DMS53 (cell line): ENCODE measurements around the gene CCNB3.

Experiments
- DNase-seq: peaks from one replicate; lab custom pipeline; 2025; lab: John Stamatoyannopoulos, UW

Gene CCNB3

DNA sequence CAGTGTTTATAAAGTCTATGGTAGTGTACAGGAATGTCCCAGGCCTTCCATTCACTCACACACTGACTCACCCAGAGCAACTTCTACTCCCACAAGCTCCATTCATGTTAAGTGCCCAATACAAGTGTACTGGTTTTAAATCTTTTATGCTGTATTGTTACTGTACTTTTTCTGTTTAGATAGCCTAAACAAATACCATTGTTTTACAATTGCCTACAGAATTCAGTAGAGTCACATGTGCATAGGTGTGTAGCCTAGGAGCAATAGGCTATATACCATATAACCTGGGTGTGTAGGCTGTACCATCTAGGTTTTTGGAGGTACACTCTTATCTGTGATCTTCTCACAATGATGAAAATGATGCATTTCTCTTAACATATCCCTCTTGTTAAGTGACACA is 139.4 kb downstream of the CCNB3 start:
- no peak for DNase-seq

DNA sequence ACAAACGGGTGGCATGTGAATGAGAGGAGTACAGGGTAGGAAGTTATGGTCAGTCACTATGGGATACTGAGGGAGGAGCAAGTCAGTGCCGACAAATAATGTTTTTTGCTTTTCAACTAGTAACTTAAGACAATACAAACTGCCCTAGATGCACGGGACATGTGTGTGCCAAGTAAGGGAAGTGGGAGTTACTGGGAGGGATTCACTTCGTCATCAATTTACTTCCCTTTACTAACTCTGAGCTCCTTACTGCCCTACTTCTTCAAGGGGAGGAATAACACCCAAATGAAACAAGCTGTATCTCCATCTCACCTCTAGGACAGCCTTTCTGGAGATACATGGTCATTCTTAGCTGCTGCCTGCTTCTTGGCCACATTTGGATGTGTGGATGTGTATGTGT is 168.4 kb downstream of the CCNB3 start:
- DNase-seq = no peak

DNA sequence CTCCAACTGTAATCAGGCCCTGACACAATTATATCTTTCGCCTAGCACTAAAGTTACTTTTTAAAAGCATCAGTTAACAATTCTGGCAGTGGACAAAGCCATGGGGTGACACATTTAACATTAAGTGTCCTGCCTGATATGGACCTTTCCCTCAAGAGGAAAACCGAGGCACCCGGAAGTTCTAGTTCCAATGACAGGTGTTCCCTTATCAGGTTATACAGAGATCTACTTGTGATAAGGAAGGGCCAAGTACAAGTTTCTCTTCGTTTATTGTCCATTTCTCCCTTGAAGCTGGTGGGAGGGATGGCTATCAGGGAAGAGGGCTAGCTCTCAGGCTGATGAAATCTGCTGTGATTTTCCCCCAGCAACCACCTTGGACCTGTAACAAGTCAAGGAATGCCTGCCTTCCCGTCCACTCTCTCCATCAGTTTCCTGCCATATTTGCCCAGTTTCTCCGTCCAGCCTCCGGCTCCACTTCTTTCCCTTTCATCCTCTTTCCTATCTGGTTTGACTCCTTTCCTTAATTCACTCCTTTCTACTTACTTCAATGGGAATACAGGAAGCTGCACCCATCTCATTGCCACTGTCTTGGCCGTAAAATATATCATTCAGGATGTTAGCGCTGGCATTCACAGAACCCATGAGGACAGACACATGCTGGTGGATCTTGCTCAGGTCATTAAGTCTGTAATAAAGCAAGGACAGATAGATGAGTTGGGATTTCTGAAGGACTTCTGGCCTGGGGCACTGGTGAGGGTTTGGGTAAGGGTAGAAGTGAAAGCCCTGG is 171.1 kb downstream of the CCNB3 start:
- DNase-seq = no peak

DNA sequence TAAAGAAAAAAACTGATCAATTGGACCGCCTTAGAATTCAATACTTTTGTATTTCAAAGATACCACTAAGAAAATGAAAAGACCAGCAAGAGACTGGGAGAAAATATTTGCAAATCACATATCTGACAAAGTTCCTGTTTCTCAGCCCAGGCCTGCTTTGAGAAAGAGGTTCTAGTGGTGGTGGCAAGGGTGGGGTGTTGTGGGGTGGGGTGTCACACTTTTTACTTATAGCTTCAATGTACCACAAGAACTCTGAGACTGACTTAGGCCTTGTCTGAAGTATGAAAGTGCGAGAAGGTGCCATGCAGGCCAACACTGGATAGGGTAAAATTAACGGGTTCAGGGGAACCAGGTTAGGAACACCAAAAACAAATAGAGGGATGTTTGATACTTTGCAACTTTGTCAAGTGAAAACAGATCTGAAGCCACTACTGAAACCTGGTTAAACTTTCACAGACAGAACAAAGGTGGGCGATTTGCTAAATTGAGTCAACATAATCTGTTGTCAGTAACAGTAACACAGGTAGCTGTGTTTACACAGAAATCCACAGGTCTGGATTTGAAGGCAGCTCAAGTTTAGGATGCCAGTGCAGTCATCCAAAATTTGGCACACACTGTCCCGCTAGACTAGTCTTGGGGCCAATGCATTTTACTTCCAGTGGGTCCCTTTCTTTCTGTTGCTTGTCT is 177.3 kb downstream of the CCNB3 start:
- no peak for DNase-seq

DNA sequence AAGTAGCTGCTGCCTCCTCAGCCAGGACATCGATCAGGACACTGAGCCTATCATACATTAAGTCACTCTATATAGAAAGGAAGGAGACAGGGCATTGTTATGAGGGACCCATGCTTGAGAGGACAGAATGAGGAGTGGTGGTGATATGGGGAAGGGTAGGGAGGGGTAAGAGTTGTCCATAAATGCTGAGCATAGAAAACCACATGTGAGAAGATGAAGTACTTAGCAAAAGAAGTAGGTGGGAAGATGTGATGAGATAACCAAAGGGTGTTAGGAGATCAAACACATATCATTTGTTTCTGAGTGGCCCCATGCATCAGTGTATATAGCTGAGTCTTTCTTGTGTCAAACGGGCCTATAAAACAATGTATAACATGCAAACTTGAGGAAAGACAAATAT is 182.0 kb downstream of the CCNB3 start:
- DNase-seq = no peak

DNA sequence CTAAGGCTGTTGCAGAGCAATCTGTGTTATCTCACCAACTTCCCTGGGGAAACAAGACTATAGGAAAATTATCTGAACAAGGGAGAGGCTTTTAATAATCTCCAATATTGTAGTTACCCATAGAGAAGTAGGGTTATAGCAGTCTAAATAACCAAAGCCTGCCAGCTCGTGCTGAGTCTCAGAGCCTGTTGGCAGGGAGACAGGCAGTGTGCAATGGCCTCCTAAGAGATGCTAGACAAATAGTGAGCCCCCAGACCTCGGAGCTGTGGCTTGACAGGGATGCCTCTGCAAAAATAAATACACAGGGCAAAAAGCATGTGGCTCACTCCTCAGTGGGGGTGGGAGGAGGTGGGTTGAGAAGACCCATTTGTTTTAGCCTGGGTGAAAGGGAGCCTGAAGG is 189.3 kb downstream of the CCNB3 start:
- no peak for DNase-seq
